HepG2 (cell line): Measurements from ENCODE around the gene RASIP1. TPM values are rescaled to one million over a fixed set of nuclear protein-coding genes. Genes with fewer than 3 reads are reported as not detected.

Experiments used
- ATAC-seq: fragments of 200-7000 bp; cut with Tn5 transposase; 3 replicates; pipeline ENCODE4 v1.9.1; 2020; ENCODE audit warnings: mild to moderate bottlenecking, moderate library complexity
- BruUV-seq: library from RNA; stranded (reverse); fragments of 400-500 nt; replicated peaks from 2 replicates; lab custom pipeline; 2021; lab: Mats Ljungman, UMichigan
- CTCF ChIA-PET: fragments of 300-600 bp; formaldehyde crosslinking; extraction: SDS; loops from one replicate; lab custom pipeline; 2021; ENCODE audit warnings: low total read pairs, inconsistent platforms, low intra/inter-chr PET ratio; lab: Yijun Ruan, JAX
- POLR2A ChIA-PET: fragments of 350-600 bp; sonication (Branson Sonifier 250); formaldehyde crosslinking; loops from one replicate; lab custom pipeline; 2020; ENCODE audit warnings: antibody characterized with exemption, inconsistent platforms; lab: Yijun Ruan, JAX
- DNase-seq: peaks from one replicate; pipeline ENCODE4 v3.0.0-alpha.2; 2015; ENCODE audit warnings: low spot score
- FAIRE-seq: peaks from 3 replicates; lab custom pipeline; 2011; peaks lifted over from hg19 to GRCh38; lab: Jason Lieb, UNC
- H2AFZ ChIP-seq: one replicate; pipeline ENCODE4 v1.6.1; 2011; ENCODE audit warnings: low read length, inconsistent platforms
- H3K27ac ChIP-seq: fragments of 300-600 bp; 3 replicates; pipeline ENCODE4 v1.8.0; 2011; ENCODE audit warnings: mixed run types, mild to moderate bottlenecking, mixed read lengths, low read length, inconsistent platforms; ENCODE audit not compliant: insufficient read depth; ENCODE audit errors: extremely low read length
- H3K27me3 ChIP-seq, 2 experiments: fragments of 200-600 bp in 1 of 2; 2 replicates in 1 of 2; 3 replicates in 1 of 2; pipeline versions ENCODE4 v1.6.0 to v1.8.0; 2011; ENCODE audit warnings: low read length in 2 of 2, mild to moderate bottlenecking in 2 of 2, moderate library complexity in 2 of 2, inconsistent platforms in 1 of 2; ENCODE audit not compliant: insufficient read depth in 2 of 2, control insufficient read depth in 1 of 2
- H3K36me3 ChIP-seq, 2 experiments: fragments of 200-600 bp in 1 of 2; replicated peaks in 1 of 2; 2 replicates in 1 of 2; 3 replicates in 1 of 2; pipeline versions ENCODE4 v1.5.1 to v1.8.0; 2011; ENCODE audit warnings: low read length in 2 of 2, inconsistent platforms in 1 of 2; ENCODE audit not compliant: insufficient read depth in 2 of 2, control insufficient read depth in 1 of 2
- H3K4me1 ChIP-seq: 2 replicates; pipeline ENCODE4 v1.5.1; 2012; ENCODE audit warnings: low read length, inconsistent platforms; ENCODE audit not compliant: insufficient read depth
- H3K4me2 ChIP-seq: 2 replicates; pipeline ENCODE4 v1.6.0; 2011; ENCODE audit warnings: low read depth, low read length, inconsistent platforms
- H3K4me3 ChIP-seq, 3 experiments: fragments of 200-600 bp in 1 of 3; sonication (generic), shearing (Covaris generic) in 1 of 3; replicated peaks in 1 of 3; 2 replicates each; pipeline ENCODE4 v1.5.1; 2011 to 2016; ENCODE audit warnings: low read length in 3 of 3, inconsistent platforms in 2 of 3, low read depth in 2 of 3, mild to moderate bottlenecking in 2 of 3, control low read depth in 1 of 3, mixed read lengths in 1 of 3; ENCODE audit not compliant: insufficient read depth in 1 of 3
- H3K79me2 ChIP-seq: one replicate; pipeline ENCODE4 v1.6.1; 2011; ENCODE audit warnings: low read length, inconsistent platforms; ENCODE audit not compliant: insufficient read depth
- H3K9ac ChIP-seq: 2 replicates; pipeline ENCODE4 v1.6.0; 2011; ENCODE audit warnings: mild to moderate bottlenecking, low read depth, low read length, inconsistent platforms; ENCODE audit not compliant: insufficient read depth
- H3K9me3 ChIP-seq: 2 replicates; pipeline ENCODE4 v1.5.1; 2012; ENCODE audit warnings: mild to moderate bottlenecking, low read length
- H4K20me1 ChIP-seq: 2 replicates; pipeline ENCODE4 v1.6.0; 2011; ENCODE audit warnings: inconsistent platforms, mild to moderate bottlenecking, low read length, moderate library complexity; ENCODE audit not compliant: insufficient read depth
- HES4 ChIP-seq: sonication (generic); formaldehyde crosslinking; IDR thresholded peaks from 2 replicates; pipeline ENCODE4 v1.9.0; 2021; ENCODE audit warnings: mild to moderate bottlenecking, missing genetic modification reagents, borderline replicate concordance
- ONECUT2 ChIP-seq: sonication (generic); formaldehyde crosslinking; IDR thresholded peaks from 2 replicates; pipeline ENCODE4 v1.4.0; 2020; ENCODE audit warnings: missing genetic modification reagents
- RFX3 ChIP-seq: IDR thresholded peaks from 2 replicates; pipeline ENCODE4 v1.6.1; 2016; ENCODE audit warnings: missing biosample characterization, missing genetic modification reagents
- SP5 ChIP-seq: IDR thresholded peaks from 2 replicates; pipeline ENCODE4 v1.6.1; 2016; ENCODE audit warnings: low read depth, borderline replicate concordance
- ZFAT ChIP-seq: sonication (generic); formaldehyde crosslinking; conservative IDR thresholded peaks from 2 replicates; pipeline ENCODE4 v1.8.1; 2023; ENCODE audit warnings: missing genetic modification reagents, inconsistent platforms
- ZNF468 ChIP-seq: sonication (generic); formaldehyde crosslinking; IDR thresholded peaks from 2 replicates; pipeline ENCODE4 v1.8.0; 2022; ENCODE audit warnings: mild to moderate bottlenecking, moderate library complexity, missing genetic modification reagents
- WGBS: methylation state at CpG from one replicate; pipeline ENCODE4 v1.1.6; 2017; ENCODE audit warnings: low lambda C conversion rate; 5-methylcytosine and 5-hydroxymethylcytosine counted together
- in situ Hi-C: cut with HindIII; loops from 2 replicates; pipeline ENCODE4 v1.10.0; 2017; ENCODE audit warnings: low pct_unique_long_range_greater_than_20kb; ENCODE audit not compliant: extremely low pct_ligation_motif_present
- intact Hi-C: fragments of 100-400 bp; cut with micrococcal nuclease; formaldehyde crosslinking; loops from one replicate; pipeline ENCODE4 v1.10.0; 2022; ENCODE audit not compliant: unreplicated experiment
- polyA plus RNA-seq, 8 experiments: library from polyadenylated mRNA; depleted of rRNA in 3 of 8; stranded (reverse) in 7 of 8; unstranded in 1 of 8; fragments of >200 nt; fragmentation: Illumina TruSeq in 4 of 8; extraction: Trizol in 4 of 8; gene quantifications; 2 replicates each; pipeline versions ENCODE4 v1.2.1 to v1.2.3, GENCODE V29; 2011 to 2016; ENCODE audit warnings: low read depth in 4 of 8, missing spikeins in 1 of 8, mixed read lengths in 1 of 8; ENCODE audit not compliant: insufficient read depth in 1 of 8
- total RNA-seq, 5 experiments: library from RNA; depleted of rRNA; stranded (reverse); fragments of >200 nt; fragmentation: Illumina TruSeq; extraction: Trizol; gene quantifications; 2 replicates each; pipeline ENCODE4 v1.2.3, GENCODE V29; 2016; ENCODE audit warnings: low read depth in 1 of 5
- TF ChIP-seq, protein P1 (sequence below): IDR thresholded peaks from 2 replicates; pipeline ENCODE4 v1.6.1; 2016; ENCODE audit warnings: missing biosample characterization, missing genetic modification reagents, low read depth

RASIP1 gene
- total and polyA plus RNA-seq, 2 of the 13 experiments (the other 11 are each of a cell fraction or from before 2014, with no cell fraction given) = 0.44 to 0.58 TPM

DNA sequence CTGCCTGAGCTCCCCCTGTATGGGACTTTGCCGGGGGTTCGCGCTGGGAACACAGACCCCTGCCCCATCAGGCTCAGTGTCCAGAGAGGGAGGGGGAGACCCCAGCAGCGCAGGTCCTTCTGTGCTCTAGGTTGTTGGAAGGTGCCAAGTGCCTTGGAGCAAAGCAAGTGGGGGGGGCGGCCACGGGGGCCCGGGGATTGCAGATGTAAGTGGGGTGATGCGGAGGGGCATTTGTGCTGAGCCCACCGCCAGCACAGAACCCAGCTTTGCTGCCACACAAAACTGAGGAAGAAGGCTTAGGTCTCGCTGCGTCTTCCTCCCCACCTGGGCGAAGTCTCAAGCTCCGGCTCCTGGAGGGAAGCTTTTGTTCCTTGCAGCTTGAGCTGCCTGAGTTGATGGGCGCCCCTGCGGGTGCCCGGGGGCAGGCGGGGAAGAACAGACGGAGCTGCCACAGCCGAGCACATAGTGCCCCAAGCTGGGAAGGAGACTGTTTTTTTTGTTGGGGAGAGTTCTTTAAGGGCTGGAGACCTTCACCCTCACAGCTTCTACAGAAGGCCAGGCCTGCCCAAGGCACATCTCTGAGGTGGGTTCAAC is 66.1 kb downstream of the RASIP1 start:
- 93% methylated on average over 5 of the region's 19 CpGs for WGBS
- no peaks in the 10 kb centered on the region for H3K9me3 ChIP-seq
- no TSS peak for BruUV-seq
- no peak overlapping the region for H3K27ac ChIP-seq
- H3K27me3 ChIP-seq = peaks cover 4 to 22% of the 10 kb centered on the region in 2 experiments; a peak in 4 of 5 replicates
- no peaks in the 10 kb centered on the region for H3K79me2 ChIP-seq
- H2AFZ ChIP-seq = no peak overlapping the region
- no peaks in the 10 kb centered on the region for H3K36me3 ChIP-seq
- H3K4me3 ChIP-seq = no peak overlapping the region
- intact Hi-C loops (no loop called here), in situ Hi-C loops (loop anchor here (10.0 kb wide), 2 partner anchors 110 to 160 kb away; partner anchors contain the start of gene HSD17B14)
- DNase-seq = no peak
- CTCF ChIA-PET = interaction anchor here (1.7 to 2.0 kb wide), 2 partner anchors 28 to 64 kb away, joined by 7 to 18 read pairs; partner anchors contain the start of gene CA11
- FAIRE-seq = no peak
- H3K9ac ChIP-seq = no peak overlapping the region
- H4K20me1 ChIP-seq = no peaks in the 10 kb centered on the region
- no peak for ATAC-seq
- TF ChIP-seq HES4 (CRISPR knock-in tag) = no peak
- H3K4me1 ChIP-seq = peaks cover 25% of the 10 kb centered on the region
- no peak overlapping the region for H3K4me2 ChIP-seq
- POLR2A ChIA-PET = interaction anchor here (0.5 kb wide), 1 partner anchor 95 kb away, joined by 4 read pairs; no protein-coding TSS in a partner anchor

DNA sequence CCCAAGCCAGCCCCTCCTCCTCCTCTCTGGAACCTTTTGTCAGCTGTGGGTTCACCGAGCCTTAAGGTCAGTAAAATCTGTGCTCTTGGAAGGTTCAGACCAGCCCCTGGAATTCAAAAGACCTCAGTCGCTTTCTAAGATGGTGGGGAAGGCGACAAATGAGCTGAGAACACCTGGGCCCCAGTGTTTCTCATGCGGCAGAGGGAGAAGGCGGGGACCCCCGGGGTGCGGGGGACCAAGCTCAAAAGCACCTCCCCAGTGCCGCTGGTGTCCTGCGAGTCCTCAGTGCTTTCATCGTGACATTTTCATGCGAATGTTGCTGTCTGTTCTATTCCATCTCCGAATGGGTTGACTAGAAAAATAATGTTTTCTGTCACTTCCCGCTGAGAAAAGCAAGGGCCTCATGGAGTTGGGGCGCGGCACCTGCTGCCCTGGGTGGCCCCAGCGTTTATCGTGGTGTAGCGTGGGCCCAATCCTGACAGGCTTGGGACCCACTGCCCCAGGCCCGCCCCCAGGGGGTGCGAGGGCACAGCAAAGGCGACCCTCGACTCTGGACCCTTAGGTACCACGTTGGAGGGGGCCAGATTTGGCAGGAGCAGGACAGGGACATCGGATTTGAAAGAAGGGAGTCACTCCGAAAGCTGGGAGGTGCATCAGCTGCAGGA is 66.8 kb downstream of the RASIP1 start:
- ATAC-seq (no peak), DNase-seq (no peak)
- ChIA-PET POLR2A (no interaction called here), CTCF (no interaction called here)
- peaks cover 25% of the 10 kb centered on the region for H3K4me1 ChIP-seq
- H3K79me2 ChIP-seq = no peaks in the 10 kb centered on the region
- no peak overlapping the region for H3K4me3 ChIP-seq
- H4K20me1 ChIP-seq = no peaks in the 10 kb centered on the region
- H3K27me3 ChIP-seq = peaks cover 4 to 22% of the 10 kb centered on the region in 2 experiments; a peak in 4 of 5 replicates
- in situ Hi-C loops = loop anchor here (10.0 kb wide), 2 partner anchors 111 to 161 kb away; partner anchors contain the start of gene HSD17B14
- no peak overlapping the region for H3K9ac ChIP-seq
- H3K36me3 ChIP-seq = no peaks in the 10 kb centered on the region
- no peak overlapping the region for H3K4me2 ChIP-seq
- TF ChIP-seq ONECUT2 (CRISPR knock-in tag) (no peak), ZNF468 (CRISPR knock-in tag) (no peak), RFX3 (CRISPR knock-in tag) (no peak), ZFAT (CRISPR knock-in tag) (no peak), SP5 (no peak)
- TF ChIP-seq, protein P1, sequence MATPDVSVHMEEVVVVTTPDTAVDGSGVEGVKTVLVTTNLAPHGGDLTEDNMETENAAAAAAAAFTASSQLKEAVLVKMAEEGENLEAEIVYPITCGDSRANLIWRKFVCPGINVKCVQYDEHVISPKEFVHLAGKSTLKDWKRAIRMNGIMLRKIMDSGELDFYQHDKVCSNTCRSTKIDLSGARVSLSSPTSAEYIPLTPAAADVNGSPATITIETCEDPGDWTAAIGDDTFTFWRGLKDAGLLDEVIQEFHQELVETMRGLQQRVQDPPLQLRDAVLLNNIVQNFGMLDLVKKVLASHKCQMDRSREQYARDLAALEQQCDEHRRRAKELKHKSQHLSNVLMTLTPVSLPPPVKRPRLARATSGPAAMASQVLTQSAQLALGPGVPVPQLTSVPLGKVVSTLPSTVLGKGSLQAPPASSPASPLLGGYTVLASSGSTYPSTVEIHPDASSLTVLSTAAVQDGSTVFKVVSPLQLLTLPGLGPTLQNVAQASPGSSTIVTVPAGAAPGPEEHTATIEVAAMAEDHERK (CRISPR knock-in tag) = no peak
- TF ChIP-seq, all 625 proteins: peak for 0
- H3K27ac ChIP-seq = no peak overlapping the region
- no peak for FAIRE-seq
- WGBS = 55% methylated on average over 24 of the region's 25 CpGs
- H3K9me3 ChIP-seq = no peaks in the 10 kb centered on the region
- no TSS peak for BruUV-seq
- no peak overlapping the region for H2AFZ ChIP-seq
- intact Hi-C loops = no loop called here
